Right renal cortex interstitium (tissue), 3 donors: Measurements from ENCODE around the gene GZMB. TPM values are rescaled to one million over a fixed set of nuclear protein-coding genes. Genes with fewer than 3 reads are reported as not detected.

Source experiments
- polyA plus RNA-seq, 3 donors: library from polyadenylated mRNA; unstranded; fragments of 120-200 nt; gene quantifications; one replicate each; pipeline ENCODE4 v1.2.1, GENCODE V29; 2013; ENCODE audit not compliant: insufficient read length in 3 of 3

The GZMB gene
- polyA plus RNA-seq, 3 donors = 0.36 to 0.79 (median 0.42) TPM

Other genes starting within 250 kb of the GZMB start
- gene NYNRIN, start 235.2 kb downstream of the GZMB start, polyA plus RNA-seq = 10 to 100 TPM; 40.3 to 47.7 (median 40.4) TPM
- 1 to 10 TPM; 2.2 to 3.0 (median 2.6) TPM for gene CBLN3, start 204.5 kb downstream of the GZMB start, polyA plus RNA-seq
- 10 to 100 TPM; 41.0 to 42.4 (median 41.1) TPM for gene KHNYN, start 204.2 kb downstream of the GZMB start, polyA plus RNA-seq
- 10 to 100 TPM; 49.7 to 54.8 (median 51.9) TPM for gene SDR39U1, start 191.4 kb downstream of the GZMB start, polyA plus RNA-seq
- gene CMA1, start 125.9 kb downstream of the GZMB start, polyA plus RNA-seq = under 1 TPM in 2 of 3 donors, not detected in 1; 0.26 to 0.38 TPM
- gene CTSG, start 57.9 kb downstream of the GZMB start, polyA plus RNA-seq = under 1 TPM; 0.18 to 0.93 (median 0.42) TPM
- under 1 TPM in 2 of 3 donors, not detected in 1; 0.21 to 0.24 TPM for gene GZMH, start 24.5 kb downstream of the GZMB start, polyA plus RNA-seq